ENCODE data around the gene LRRN2.
"Not testable (repeated sequence)": the region's sequence is repeated elsewhere in the genome, so short reads cannot be mapped to it uniquely, and the experiment has no call there.

LRRN2 gene

DNA sequence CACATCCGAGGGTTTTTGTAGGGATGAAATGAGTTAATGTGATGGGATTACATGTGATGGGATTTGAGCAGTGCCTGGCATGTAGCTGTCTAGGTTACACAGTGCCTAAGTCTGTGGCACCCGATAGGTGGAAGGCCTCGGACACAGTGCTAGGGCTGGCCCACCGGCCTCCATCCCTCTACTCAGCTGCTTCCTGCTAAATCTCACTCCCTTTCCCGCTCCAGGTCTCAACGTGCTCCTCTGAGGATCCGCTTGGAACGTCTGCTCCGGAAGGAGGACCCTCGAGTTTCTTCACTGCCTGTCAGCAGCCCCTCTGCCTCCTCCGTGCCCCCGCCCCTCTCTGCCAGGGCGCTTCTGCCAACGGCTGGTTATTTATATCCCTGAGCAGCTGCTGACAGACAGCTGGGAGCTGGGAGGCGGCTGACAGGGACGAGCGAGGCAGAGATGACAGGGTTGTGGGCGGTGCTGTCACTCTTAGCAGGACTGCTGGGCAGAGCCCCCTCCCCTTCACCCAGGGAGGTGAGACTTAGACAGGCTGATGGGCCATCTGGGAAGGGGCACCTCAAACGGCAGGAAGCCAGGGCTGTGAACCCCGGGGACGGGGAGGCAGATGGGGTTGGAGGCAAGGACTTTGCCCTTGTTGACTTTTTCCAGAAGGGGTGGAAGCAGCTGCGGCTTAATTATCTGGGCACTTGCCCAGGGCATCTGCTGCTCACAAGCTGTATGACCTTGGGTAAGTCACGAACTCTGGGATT lies 26.6 kb upstream of the LRRN2 start:
- FAIRE-seq = no peak

DNA sequence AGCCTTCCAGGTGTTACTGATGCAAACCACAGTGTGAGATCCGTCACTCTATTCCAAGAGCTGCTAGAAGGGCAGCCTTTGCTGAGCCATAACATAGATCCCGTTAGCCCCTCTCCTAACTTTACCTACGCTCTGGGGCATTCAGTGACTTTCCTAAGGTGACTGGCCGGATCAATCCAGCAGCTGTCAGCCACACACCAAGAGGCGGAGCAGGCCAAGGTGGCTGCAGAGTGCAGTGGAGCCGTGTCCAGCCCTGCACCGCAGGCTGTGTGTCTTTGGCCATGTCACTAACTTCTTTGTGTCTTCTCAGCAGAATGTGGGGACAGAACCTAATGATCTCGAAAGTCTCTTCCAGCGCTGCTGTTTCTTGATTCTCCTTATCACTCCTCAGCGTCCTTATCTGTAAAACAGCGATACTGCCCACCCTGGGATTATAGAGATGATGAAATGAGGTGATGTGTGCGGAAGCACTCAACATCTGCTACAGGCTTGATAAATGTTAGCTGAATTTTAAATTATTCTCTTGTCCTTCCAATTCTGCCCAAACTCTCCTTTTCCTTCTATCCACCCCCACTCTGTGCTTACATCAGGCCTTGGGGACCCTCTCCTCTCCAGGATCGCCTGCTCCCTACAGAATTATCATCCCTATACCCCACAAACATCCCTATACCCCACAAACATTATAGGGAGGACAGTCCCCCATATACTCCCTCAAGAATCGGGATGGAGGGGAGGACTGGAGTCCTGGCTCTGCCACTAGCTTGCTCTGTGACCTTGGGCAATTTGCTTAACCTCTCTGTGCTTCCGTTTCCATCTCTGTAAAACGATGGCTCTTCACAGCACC lies 25.8 kb upstream of the LRRN2 start:
- FAIRE-seq = no peak

DNA sequence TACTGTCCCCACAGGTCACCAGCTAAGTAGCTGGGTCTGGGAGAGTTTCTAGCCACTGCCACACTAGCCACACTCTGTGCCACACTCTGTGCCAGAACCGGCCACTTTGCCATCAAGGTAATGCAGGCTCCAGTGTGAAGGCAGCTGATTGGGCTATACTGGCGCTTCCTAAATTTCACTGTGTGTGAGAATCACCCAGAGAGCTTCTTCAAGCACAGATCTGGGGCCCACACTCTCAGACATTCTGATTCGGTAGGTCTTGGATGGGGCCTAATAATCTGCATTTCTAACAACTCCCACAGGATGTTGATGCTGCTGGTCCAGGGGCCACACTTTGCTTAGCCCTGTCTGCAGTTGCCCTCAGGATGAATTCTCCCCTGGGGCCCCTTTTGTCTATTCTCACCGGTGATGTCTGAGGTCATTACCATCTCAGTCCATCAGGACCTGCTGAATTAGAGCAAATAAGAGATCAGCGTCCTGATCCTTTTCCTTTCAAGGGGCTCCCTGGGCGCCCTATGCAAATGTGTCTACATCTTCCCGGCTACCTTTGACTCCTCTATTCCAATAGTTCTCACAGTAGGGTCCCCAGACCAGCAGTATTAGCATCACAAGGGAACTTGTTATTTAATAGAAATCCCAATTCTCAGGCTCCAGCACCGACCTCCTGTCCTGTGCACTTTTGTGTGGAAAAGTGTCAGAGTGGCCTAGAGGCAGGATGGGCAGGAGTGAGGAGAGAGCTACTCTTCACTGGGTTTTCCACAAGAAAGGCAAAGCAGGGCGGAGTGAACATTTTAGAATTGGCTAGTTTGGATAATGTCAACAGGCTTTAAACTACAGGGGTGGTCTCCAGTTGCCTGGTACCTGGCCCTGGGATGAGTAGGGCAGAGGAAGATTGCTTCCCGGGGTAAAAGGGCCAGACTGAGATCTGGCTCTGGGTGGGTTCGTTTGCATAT lies 24.7 kb upstream of the LRRN2 start:
- no peak for FAIRE-seq

DNA sequence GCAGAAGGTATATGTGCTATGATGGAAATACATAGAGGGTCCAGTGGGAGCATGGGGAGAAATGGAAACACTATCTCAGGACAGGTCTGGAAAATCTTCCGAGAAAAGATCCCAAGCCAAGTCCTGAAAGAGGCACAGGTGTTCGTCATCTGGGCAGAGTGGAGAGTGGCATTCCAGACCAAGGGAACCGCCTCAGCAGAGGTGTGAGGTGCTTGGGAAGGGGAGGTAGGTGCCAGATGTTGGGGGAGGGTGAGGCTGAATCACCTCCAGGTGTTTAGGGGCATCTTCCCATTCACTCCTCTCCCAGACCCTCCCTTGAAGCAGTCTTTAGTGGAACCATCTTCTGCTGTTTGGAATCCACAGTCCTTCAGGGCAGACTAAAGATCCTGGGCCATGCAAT lies 23.5 kb upstream of the LRRN2 start:
- no peak for FAIRE-seq

DNA sequence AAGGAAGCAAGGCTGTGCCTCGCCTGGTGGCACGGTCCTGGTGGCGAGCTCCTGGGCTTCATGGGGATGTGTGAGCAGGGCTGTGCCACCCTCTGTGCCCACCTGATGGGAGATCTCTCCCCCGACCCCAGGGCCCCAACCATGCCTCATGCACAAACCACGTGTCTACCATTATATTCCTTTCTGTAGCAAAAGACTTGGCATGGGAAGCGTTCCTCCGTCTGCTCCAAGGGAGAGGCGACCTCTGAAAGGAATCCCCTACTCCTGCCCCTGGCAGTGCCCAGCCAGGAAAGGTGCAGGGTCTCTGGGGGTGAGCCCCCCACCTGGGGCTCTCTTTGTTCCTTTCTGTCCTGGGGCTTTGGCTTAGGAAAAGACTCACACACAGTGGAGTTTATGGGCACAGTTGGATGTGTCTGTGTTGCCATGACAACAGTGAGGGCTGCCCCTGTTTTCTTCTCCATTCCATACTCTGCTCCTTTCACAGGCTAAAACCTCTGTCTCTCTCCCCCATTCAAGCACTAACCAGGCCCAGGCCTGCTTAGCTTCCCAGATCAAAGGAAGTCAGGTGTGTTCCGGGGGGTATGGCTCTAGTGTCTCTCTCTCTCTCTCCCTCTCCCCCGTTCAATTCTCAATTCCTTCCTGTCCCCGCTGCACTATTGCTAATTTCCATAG lies 21.4 kb upstream of the LRRN2 start:
- FAIRE-seq = no peak

DNA sequence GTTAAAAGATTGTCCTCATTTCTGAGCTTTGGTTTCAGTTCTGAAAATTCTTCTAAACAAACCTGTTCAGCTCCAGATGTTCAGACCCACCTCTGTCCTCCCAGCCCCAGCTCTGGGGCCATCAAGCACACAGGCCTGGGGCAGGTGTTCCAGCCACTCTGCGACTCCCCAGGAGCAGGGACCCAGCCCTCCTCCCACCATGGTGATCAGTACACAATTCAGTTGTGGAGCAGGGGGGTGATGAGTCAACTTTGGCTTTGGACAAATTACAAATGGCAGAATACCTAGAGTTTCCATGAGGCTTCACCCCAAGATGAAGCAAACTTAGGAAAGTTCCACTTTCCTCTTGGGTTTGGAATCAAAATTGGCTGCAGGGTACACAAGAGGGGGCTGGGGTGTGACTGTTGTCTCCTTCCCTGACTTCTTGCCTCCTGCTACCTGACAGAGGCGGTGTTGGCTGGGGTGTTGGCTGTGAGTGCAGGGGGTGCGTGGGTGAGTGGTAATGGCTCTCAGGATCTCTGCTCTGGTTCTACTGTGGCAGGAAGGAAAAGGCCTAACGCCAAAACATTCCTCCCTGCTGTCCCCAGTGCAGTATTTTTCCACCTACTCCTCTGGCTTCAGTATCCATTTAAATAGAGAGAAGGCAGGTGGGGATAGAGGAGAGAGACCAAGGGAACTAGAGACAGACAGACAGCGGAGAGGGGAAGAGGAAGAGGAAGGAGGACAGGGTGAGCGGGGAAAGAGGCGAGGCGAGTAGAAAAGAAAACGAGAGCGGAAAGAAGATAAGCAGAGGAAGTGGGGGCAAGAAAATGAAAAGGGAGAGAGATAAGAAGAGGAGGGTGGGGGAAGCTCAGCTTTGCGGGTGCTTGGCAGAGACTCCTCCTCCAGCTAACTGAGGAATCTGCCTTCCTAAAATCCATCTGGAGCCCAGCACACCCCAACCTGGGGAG lies 20.6 kb upstream of the LRRN2 start:
- FAIRE-seq = no peak

DNA sequence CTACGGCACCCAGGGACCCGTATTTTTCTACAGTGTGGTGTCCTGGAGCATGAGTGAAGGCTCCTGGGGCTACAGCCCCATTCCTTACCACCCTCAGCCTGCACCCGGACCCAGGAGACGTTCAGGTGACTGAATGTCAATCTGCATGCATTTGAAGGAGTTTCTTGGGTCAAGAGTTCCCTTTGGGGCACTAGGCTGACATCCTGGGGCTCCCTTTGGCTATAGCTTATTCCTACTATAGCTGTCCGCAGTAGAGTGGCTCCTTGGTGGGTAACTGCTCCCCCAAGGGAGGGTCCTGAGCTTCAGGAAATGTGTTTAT lies 19.9 kb upstream of the LRRN2 start:
- FAIRE-seq = no peak

DNA sequence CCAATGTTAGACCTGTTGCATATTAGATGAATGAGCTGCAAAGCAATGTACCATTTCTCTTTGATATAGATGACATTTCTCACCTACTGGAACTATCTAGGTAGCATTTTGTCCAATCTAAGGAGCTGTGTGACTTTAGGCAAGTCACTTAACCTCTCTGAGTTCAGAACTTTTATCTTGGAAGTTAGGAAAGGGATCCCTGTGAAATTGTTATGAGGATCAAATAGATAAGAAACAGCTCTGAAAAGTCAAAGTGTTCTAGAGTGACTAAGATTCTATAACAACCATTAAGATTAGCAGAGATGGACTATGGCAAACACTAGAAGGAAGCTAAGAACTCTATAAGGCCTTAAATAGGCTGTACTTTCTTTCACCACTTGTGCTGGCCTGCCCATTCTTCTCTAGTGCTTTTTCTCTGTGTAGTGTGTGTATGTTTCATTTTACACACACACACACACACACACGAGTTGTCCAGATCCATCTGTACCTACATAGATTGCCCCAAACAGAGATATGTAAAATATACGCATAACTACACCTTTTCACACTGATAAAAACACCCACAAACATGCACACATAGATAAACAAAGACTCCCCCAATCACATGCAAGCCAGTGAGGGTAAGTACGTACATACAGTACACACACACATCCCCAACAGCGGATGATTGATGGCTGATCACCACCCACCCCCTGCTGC lies 19.4 kb upstream of the LRRN2 start:
- FAIRE-seq = no peak

DNA sequence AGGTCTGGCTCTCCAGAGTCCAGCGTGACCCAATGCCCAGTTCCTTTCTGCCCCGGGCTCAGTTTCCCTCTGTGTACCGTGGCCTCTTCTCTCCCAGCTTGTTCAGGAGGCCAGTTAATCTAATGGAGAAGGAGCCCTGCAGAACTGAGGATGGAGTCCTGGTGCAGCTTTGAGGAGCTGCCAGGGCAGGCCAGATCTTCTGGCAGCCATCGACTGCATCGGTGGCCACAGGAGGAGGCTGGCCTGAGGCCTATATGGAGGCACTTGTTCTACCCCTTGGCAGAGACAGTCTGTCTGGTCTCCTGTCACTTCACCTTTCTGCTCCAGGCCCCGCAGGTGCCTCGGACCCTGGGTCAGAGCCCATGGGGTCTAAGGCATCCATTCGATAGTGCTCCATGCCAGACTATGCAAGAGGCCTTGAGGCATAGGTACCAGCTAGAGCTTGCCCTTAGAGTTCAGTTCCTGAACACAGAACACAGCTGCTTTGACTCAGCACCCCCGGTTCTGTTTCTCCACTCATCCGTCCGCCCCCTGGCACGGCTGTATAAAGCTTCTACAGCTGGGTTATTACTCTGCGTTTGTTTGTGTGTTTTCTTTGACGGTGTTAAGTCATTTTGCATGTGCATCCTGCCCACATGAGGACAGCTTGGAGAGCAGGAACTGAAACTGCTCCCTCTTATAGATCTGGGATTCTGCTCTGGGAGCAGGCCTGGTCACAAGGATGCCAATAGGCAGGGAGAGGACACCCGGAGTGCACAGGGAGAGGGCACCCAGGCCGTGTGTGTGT lies 18.5 kb upstream of the LRRN2 start:
- no peak for FAIRE-seq

DNA sequence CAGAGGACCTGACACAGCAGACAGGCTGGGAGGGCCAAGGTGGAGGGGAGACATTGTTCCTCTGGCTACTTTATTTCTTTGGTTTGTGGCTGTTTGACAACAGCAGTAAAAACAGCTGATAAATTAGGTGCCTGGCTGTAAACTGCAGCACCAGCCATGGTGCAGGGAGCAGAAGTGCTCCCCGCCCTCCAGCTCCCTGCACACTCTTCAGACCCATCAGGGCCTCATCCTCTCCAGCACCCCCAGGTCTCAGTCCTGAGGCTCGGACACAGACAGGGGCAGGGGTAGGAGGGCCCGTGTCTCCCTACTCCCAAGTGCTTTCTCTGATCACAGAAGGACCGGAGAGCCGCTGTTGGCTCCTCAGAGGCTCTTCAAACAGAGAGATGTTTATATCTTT lies 17.7 kb upstream of the LRRN2 start:
- no peak for FAIRE-seq

DNA sequence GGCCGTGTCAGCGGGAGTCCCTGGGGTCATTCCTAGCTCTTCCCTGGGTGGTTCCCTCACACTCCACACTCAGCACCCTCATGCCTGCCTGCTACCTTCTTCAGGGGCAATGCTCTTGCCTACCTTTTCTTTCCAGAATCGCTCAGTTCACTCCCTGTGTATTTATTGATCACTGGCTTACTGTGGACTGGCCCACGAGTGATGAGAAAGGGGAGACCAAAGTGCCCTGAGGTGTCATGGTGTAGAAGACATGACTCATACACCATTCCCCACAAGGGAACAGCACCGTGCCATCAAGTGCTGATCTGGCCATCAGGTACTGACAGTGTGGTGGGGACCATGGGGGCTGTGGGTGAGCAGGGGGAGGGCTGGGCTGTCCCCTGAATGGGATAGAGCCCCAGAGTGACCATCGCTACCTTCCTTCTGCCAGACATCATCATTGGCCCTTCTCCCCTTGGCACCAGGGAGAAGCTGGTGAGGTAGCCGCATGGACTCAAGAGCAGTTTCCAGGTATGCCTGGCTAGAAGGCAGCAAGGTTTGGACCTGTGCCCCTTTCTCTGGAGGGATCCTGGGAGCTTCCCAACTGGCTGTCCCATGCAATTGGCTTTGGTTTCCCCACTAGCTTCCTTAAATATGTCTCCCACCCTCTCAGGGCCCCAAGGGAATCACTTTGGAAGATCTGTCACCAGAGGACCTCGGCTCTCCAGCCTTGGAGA lies 17.2 kb upstream of the LRRN2 start:
- no peak for FAIRE-seq

DNA sequence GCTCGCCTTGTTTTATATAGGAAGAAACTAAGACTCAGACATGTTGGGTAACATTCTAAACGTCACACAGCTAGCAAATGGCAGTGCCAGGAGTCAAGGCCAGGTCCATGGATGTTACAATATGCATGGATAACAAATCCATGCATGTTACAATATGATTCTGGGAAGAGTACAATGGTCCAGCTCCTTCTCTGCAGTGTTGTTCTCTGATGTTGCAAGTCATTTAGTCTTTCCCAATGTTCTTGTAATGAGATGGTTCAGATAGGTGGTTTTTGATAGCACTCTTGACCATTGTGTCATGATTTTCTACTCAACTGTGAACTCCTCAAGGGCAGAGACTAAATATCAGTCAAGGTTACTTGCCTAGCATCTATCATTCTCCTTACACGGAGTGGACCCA lies 15.7 kb upstream of the LRRN2 start:
- no peak for FAIRE-seq

DNA sequence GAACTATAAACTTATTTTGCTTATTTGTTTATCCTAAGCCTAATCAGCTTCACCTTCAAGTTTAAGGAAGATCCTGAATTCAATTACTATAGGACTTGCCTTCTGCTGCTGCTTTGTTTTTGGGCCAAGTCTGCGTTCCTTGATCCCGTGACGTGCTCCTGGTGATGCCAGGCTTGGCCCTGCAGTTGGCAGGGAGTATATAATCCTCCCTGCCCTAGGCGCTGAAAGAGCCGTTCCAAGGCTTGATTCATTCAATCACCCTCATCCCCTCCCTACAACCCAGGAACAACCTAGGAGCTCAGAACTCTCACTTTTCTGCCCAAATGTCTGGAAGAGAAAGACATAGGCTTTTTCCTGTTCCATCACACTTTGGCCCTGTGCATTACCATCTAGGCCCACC lies 12.4 kb upstream of the LRRN2 start:
- no peak for FAIRE-seq

DNA sequence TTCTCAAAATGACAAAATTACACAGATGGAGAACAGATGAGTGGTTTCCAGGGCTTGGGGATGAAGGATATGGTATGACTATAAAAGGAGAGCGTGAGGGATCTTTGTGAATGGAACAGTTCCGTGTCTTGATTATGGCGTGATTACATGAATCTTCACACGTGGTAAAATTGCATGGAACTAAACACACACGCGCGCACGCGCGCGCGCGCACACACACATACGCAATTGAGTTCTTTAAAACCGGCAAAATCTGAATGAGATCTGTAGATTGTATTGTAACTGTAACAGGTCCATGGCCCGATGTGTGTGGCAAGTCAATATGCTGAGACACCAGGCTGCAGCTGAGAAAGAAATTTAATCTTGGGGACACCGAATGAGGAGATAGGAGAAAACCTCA lies 11.1 kb upstream of the LRRN2 start:
- FAIRE-seq = no peak

DNA sequence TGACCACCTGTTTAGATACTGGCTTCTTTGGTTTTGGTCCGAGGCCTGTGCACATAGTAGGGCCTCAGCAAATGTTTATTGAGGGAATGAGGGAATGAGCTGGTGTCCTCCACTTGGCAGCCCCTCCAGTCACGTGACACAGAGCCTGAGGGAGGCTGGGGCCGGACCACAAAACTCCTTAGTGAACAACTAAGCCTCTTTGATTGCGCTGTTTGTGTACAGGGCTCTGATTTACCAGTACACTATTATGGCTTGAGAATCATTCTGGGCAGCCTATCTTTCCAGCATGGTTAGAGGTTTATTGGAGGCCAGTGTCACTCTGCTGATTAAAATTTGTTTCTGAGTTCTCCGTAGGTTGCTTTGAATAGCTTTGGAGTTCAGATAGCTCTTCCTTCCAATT lies 10.2 kb upstream of the LRRN2 start:
- FAIRE-seq = no peak

DNA sequence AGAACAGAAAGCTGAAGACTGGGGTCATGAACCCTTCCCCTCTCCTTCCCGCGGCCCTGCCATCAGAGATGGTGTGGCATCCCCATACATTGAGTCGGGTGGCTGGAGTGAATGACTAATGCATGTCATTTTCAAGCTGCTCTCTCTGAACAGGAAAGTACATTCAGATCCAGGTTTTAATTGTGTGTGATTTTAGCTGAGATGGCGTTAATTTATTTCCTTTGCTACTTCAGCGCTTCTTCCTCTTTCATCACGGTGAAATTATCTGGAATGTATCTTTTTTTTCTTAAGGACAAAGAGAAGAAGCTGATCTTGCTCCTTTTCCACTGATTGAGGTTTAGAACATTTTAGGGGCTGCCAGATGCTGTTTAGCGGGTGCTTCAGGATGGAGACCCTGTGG lies 8.6 kb upstream of the LRRN2 start:
- FAIRE-seq = no peak

DNA sequence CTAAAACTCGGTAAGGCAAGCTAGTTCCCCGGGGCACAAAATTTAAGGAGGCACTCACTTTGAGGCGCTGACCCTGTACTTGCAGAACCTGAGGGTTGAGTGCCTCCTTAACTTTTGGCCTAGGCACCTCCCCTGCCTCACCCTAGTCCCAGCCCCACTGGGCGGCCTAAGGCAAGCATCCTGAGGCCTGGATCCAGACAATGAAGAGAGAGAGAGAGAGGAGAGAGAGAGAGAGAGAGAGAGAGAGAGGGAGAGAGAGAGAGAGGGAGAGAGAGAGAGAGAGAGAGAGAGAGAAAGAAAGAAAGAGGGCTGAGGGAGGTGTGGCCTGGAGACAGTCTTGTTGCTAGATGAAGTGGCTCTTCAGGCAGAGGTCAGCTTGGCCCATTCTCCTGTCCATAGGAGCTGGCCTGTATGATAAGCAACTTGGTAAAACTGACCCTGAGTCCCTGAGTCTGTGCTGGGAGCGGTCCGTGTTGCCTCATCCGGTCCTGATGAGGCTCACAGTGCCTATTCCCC lies 7.4 kb upstream of the LRRN2 start:
- FAIRE-seq = no peak

DNA sequence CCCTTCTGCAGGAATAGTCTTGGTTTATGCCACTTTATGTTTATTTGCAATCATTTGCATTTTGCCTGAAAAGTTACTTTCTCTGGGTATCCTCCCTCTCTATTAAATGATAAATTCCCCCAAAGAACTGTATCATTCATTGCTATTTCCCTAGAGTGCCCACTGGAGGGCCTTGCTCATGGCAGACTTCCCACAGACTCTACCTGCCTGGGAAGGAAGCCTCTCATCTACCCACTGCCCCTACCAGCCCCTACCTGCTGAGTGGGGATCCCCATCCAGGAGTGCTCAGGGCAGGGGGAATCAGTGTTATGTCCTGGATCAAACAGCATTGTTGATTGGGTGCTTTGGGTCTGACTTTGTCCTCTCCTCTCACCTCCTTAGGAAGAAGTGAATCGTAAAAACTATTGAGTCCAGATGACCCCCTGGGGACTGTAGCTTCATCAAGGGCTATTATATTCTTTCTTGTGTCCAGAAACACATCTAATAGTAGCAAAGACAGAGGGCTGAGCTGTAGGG lies 6.8 kb upstream of the LRRN2 start:
- FAIRE-seq = no peak

DNA sequence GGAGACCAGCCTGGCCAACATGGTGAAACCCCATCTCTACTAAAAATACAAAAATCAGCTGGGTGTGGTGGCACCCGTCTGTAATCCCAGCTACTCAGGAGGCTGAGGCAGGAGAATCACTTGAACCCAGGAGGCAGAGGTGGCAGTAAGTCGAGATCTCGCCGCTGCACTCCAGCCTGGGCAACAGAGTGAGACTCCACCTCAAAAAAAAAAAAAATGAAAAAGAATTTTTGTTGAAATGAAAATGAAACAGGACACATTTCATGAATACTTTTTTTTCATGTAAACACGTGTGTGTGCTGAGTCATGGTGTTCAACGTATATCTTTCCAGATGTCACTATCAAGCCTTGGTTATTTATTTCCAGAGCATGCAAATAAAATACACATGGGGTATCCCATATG lies 5.8 kb upstream of the LRRN2 start:
- FAIRE-seq = not testable (repeated sequence)
